Rectal smooth muscle tissue (tissue), 1 donor: ENCODE measurements around the gene DYNC2H1.

Experiments used
- H3K27ac ChIP-seq: one replicate; pipeline ENCODE4 v1.7.0; 2013; ENCODE audit warnings: low read depth, low read length, inconsistent platforms
- H3K27me3 ChIP-seq: one replicate; pipeline ENCODE4 v1.7.0; 2013; ENCODE audit warnings: low read length; ENCODE audit not compliant: control insufficient read depth, insufficient read depth
- H3K36me3 ChIP-seq: one replicate; pipeline ENCODE4 v1.7.0; 2013; ENCODE audit warnings: low read length; ENCODE audit not compliant: control insufficient read depth, insufficient read depth
- H3K4me1 ChIP-seq: one replicate; pipeline ENCODE4 v1.7.0; 2013; ENCODE audit warnings: low read length; ENCODE audit not compliant: control insufficient read depth, insufficient read depth
- H3K4me3 ChIP-seq: one replicate; pipeline ENCODE4 v1.7.0; 2013; ENCODE audit warnings: low read length
- H3K9ac ChIP-seq: one replicate; pipeline ENCODE4 v1.7.0; 2013; ENCODE audit warnings: low read length

Gene DYNC2H1

DNA sequence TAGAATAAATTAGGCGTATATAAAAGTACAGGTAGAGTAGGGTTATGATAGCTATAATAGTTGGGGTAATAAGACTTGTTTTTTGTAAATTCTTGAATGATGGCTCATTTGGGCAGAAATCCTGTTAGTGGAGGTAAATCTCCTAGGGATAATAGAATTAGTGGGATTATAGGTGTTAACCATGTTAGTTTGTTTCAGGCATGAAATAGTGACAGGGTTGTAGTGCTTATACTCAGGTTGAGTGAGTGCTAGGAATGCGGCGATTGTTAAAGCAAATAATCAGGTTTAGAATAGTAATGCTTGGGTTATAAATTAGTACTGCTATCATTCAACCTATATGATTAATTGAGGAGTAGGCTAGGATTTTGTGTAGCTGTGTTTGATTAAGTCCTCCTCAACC is 297.1 kb downstream of the DYNC2H1 start:
- H3K36me3 ChIP-seq: no peaks in the 10 kb centered on the region
- H3K4me1 ChIP-seq: no peaks in the 10 kb centered on the region
- H3K27ac ChIP-seq: no peak overlapping the region
- no peaks in the 10 kb centered on the region for H3K27me3 ChIP-seq
- H3K4me3 ChIP-seq: no peak overlapping the region
- H3K9ac ChIP-seq: no peak overlapping the region

DNA sequence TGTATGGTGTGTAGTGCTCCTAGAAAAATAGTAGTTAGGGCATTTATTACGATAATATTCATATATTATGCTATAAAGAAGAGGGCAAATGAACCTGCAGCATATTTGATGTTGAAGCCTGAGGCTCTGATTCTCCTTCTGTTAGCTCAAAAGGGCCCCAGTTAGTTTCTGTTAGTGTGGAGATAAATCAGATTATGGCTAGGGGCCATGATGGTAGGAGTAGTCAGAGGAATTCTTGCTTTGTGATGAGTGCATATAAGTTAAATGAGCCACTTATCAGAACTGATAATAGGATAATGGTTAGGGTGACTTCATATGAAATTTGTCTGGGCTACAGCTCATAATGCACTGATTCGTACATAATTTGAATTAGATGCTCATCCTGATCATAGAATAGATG is 298.4 kb downstream of the DYNC2H1 start:
- Histone ChIP-seq H3K27me3 (no peaks in the 10 kb centered on the region), H3K4me1 (no peaks in the 10 kb centered on the region), H3K27ac (no peak overlapping the region), H3K36me3 (no peaks in the 10 kb centered on the region), H3K9ac (no peak overlapping the region), H3K4me3 (no peak overlapping the region)

DNA sequence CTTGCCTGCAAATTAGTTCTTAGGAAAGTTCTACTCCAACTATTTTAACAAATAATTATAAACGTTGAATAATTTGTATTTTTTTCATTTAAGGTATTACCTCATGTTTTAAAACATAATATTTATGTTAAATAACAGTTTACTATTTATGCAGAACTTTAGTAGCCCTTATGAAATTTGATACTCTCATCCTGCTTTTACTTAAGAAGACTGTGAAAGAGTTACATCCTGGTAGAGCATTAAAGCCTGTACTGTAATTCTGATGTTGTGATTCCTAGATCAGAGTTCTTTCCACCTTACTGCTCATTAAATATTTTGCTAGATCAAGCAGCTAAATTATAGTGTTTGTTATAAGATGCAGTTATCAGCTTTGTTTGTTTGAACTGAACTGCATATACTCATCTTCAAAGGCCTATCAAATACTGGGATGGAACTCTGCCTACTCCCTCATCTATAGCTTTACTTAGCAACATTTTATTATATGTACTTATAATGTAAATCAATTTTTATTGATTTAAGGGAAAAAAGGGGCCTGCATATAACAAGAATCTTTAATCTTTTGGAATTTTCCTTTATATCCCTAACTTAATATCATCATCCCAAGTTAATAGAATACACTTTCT is 304.2 kb downstream of the DYNC2H1 start:
- no peak overlapping the region for H3K4me3 ChIP-seq
- no peaks in the 10 kb centered on the region for H3K4me1 ChIP-seq
- H3K27me3 ChIP-seq: no peaks in the 10 kb centered on the region
- H3K36me3 ChIP-seq: no peaks in the 10 kb centered on the region
- H3K9ac ChIP-seq: no peak overlapping the region
- no peak overlapping the region for H3K27ac ChIP-seq

DNA sequence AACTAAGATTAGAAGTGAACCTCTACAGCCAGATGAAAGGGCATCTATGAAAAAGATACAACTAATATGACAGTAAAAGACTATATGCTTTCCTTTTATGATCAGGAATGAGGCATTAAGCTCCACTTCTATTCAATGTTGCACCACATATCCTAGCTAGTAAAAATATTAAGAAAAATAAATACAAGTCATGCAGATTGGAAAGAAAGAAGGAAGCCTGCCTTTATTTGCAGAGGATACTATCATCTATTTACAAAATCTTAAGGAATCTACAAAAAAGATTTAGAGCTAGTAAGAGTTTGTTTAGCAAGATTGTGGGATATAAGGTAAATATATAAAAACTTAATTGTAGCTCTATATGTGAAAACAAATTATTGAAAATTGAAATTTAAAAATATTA is 308.8 kb downstream of the DYNC2H1 start:
- Histone ChIP-seq H3K27ac (no peak overlapping the region), H3K27me3 (no peaks in the 10 kb centered on the region), H3K4me1 (no peaks in the 10 kb centered on the region), H3K36me3 (no peaks in the 10 kb centered on the region), H3K9ac (no peak overlapping the region), H3K4me3 (no peak overlapping the region)

DNA sequence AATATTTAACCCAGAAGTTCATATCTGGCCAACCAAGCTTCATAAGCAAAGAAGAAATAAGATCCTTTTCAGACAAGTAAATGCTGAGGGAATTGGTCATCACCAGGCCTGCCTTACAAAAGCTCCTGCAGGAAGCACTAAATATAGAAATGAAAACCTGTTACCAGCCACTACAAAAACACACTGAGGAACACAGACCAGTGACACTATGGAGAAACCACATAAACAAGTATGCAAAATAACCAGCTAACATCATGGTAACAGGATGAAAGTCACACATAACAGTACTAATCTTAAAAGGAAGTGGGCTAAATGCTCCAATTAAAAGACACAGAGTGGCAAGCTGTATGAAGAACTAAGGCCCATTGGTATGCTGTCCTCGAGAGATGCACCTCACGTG is 311.4 kb downstream of the DYNC2H1 start:
- H3K27ac ChIP-seq: no peak overlapping the region
- no peak overlapping the region for H3K9ac ChIP-seq
- no peaks in the 10 kb centered on the region for H3K36me3 ChIP-seq
- H3K27me3 ChIP-seq: no peaks in the 10 kb centered on the region
- no peaks in the 10 kb centered on the region for H3K4me1 ChIP-seq
- no peak overlapping the region for H3K4me3 ChIP-seq

DNA sequence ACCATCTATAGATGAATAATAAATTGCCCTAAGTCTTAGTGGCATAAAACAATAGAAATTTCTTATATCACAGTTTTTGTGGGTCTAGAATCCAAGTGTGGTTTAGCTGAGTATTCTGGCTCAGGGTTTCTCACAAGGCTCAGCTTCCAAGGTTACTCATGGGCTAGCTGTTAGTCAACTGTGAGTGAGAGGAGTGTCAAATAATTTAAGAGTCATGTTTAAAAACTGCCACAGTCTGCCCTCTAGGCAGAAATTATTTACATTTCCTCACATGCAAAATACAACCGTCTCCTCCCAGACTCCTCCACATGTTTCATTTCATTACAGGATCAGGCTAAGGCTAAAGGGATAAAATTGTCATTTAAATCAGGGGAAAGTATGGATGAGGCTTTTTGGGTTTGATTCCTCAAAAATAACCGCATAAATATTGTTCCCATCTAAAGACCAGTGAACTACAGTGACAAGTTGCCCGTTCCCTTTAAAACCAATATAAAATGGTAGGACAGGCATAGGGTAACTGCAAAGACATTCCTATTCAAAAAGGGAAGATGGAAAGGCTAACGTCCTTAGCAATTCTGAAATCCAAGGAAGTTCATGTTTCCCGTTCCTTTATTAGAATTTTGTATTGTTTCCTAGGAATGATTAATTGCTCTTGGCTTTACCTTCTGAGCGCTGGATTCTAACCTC is 324.3 kb downstream of the DYNC2H1 start:
- Histone ChIP-seq H3K36me3 (no peaks in the 10 kb centered on the region), H3K4me3 (no peak overlapping the region), H3K27me3 (no peaks in the 10 kb centered on the region), H3K4me1 (no peaks in the 10 kb centered on the region), H3K27ac (no peak overlapping the region), H3K9ac (no peak overlapping the region)

DNA sequence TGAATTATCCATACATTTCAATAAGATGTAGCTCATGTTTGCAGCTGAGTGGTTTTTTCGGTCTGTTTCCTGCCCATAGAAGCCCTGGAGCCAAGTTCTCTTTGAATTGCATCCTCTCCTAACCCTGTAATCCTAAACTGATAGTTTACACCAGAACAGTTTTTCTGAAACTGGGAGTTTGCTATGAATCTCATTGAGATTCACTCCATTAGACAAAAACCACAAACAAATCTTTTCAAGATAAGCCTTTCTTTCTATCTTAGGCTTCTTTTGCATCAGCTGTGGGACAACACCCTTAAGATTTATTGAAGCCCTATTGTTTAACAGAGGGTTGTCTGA is 324.8 kb downstream of the DYNC2H1 start:
- H3K4me1 ChIP-seq: no peaks in the 10 kb centered on the region
- no peaks in the 10 kb centered on the region for H3K36me3 ChIP-seq
- no peaks in the 10 kb centered on the region for H3K27me3 ChIP-seq
- no peak overlapping the region for H3K4me3 ChIP-seq
- no peak overlapping the region for H3K27ac ChIP-seq
- no peak overlapping the region for H3K9ac ChIP-seq

DNA sequence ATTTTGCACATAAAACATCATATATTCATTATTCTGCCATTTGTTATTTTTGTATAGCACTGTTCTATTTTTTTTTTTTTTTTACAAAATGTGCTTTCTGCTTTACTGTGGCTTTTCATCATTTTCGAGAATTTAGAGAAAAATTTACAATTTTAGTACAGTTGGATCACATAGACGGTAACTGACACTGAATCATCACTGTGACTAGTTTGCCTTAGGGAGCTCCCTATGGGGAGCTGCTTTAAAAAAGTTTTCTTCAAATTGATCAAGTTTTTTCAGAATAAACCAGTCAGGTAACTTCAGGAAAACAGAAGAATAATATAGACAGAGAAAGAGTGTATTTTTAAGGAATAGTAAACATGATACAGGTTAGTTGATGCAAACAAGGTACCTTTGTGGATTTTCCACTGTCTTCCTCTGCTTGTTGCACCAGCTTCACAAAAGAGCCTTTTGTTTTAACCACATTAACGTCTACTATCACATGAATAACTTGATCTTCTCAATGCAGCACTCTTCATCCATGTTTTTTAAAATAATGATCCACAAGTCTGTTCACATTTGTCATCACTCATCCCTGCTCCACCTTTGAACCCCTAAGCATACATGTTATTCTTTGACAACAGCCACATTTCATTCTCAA is 327.0 kb downstream of the DYNC2H1 start:
- no peaks in the 10 kb centered on the region for H3K36me3 ChIP-seq
- H3K27ac ChIP-seq: no peak overlapping the region
- H3K9ac ChIP-seq: no peak overlapping the region
- H3K27me3 ChIP-seq: no peaks in the 10 kb centered on the region
- no peaks in the 10 kb centered on the region for H3K4me1 ChIP-seq
- no peak overlapping the region for H3K4me3 ChIP-seq

DNA sequence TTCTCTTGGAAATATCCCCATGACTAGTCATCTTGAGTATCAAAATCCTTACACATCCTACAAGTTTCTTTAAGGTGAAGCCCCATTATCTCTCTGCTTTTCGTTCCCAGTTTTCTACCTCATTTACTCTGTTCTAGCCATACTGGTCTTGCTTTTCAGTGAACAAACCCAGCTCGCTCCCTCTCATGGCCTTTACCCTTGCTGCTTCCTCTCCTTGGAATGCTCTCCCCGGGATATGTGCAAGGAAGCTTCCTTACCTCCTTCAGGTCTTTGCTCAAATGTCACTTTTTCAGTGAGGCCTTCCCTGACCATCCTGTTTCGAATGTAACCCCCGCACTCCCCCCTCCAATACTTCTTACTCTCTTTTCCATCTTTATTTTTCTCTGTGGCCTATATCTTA is 331.8 kb downstream of the DYNC2H1 start:
- Histone ChIP-seq H3K36me3 (no peaks in the 10 kb centered on the region), H3K9ac (no peak overlapping the region), H3K4me3 (no peak overlapping the region), H3K27ac (no peak overlapping the region), H3K27me3 (no peaks in the 10 kb centered on the region), H3K4me1 (no peaks in the 10 kb centered on the region)

DNA sequence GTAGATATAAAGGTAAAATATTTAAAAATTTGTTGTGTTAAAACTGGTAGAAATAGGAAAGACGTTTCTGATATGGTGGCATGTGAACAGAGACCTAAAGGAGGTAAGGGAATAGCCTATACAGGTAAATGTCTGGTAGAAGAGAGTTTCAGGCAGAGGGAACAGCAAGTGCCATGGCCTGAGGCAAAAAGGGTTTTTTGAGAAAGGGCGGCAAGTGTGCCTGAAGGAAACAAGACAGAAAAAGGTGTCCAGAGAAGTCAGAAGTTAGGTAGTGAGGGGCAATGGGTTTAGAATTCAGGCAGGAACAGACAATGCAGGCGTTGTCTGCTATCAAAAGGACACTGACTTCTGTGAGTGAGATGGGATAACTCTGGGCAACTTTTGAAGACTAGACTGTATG is 339.7 kb downstream of the DYNC2H1 start:
- Histone ChIP-seq H3K4me3 (no peak overlapping the region), H3K9ac (no peak overlapping the region), H3K27me3 (no peaks in the 10 kb centered on the region), H3K4me1 (no peaks in the 10 kb centered on the region), H3K36me3 (no peaks in the 10 kb centered on the region), H3K27ac (no peak overlapping the region)

DNA sequence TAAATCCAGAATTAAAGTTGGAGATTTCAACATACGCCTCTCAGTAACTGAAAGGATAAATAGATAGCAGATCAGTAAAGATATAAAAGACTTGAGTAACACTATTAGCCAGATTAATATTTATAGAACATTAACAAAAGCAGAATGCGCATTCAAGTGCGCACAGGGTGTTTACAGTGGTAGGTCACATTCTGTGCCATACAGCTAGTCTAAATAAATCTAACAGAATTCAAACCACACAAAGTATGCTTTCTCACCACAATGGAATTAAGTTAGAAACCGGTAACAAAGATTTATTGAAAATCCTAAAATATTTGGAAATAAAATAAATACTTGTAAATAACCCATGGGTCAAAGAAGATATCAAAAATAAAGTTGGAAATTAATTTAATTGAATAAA is 341.0 kb downstream of the DYNC2H1 start:
- Histone ChIP-seq H3K36me3 (no peaks in the 10 kb centered on the region), H3K27ac (no peak overlapping the region), H3K9ac (no peak overlapping the region), H3K4me3 (no peak overlapping the region), H3K27me3 (no peaks in the 10 kb centered on the region), H3K4me1 (no peaks in the 10 kb centered on the region)

DNA sequence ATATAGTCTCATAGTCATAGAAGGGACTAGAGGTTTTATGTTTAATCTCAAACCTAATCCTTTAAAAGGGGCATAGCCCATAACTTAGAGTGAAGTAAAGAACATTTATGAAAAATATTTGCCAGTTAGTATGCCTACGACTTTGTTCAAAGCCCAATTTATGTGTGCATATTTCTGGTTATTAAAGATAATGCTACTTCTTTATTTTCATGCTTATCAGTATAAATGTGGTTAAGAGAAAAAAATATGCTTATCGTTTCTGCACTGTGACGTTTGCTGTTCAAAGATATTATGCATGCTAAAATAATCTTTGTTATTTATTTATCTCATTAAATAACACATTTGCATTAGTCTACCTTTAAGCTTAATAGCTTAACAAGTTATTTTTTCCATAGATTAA is 343.9 kb downstream of the DYNC2H1 start:
- Histone ChIP-seq H3K4me1 (no peaks in the 10 kb centered on the region), H3K36me3 (no peaks in the 10 kb centered on the region), H3K9ac (no peak overlapping the region), H3K27ac (no peak overlapping the region), H3K27me3 (no peaks in the 10 kb centered on the region), H3K4me3 (no peak overlapping the region)
